GM19238 (cell line): ENCODE results near the gene NCOA7.
"Not testable (repeated sequence)": the region's sequence is repeated elsewhere in the genome, so short reads cannot be mapped to it uniquely, and the experiment has no call there.

Source experiments
- DNase-seq: peaks from one replicate; pipeline ENCODE4 v3.0.0; 2011; ENCODE audit warnings: low spot score; ENCODE audit not compliant: insufficient read length

NCOA7 gene

DNA sequence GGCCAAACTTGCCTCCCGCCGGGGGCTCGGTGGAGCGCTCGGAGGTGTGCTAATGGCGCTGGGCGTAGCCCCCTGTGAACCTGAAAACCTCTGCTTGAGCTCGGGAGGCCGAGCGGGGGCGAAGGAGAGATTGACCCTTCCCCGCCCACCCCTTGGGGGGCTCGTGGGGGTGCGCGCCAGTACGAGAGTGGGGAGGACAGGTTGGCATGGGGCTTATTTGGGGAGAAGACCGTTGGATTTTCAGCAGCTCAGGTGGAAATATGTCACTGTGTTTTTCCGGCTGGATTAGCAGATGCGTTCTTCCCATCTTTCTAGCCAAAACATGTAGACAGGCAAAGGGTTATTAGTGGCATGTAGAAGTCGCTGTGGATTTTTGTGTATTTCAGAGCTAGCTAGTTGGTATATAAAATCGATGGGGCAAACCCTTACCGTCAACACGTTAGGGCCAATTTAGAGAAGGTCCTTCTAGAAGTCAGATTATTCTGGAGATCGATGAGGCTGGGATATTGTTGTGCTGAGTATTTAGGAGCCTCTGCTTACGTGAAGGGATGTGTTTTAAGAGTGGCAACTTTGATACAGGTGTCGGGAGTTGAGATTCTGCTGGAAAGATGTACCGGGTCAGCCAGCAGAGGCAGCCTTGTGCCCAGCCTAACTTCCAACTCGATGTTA is 525 bp downstream of the NCOA7 start:
- DNase-seq, result peak; percentile 35

DNA sequence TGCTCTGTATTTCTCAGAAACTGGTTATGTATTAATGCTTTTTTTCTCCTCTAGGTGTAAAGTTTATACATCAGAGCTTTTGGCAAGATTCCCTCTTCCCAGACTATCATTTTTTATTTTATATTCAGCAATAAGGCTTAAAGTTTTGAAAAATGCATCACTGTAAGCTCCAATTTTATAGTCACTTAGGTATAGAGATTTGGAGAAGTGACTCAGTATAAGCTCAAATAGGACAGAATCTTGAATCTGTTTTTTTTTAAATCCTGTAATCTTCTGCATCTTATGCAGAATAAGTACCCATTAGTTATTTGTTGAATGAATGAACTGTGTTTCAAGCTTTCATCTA is 1.0 kb downstream of the NCOA7 start:
- DNase-seq, result no peak

DNA sequence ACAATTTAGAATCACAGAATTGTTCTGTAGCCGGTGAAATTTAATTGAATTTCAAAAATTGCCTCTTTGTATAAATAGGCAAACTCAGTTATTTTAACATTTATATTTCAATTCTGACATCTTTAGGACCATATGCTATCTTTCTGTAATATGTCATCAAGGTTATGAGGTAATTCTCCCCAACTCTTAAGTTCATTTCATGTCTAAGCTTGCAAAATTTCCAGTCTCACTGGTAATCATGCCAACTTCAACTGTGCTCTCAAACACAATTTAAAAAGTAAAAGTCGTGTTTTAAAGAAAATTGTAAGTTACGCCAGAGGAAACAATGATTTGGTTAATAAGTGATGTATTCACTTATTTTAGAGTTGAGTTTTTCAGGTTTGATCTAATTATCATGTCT is 1.4 kb downstream of the NCOA7 start:
- no peak for DNase-seq

DNA sequence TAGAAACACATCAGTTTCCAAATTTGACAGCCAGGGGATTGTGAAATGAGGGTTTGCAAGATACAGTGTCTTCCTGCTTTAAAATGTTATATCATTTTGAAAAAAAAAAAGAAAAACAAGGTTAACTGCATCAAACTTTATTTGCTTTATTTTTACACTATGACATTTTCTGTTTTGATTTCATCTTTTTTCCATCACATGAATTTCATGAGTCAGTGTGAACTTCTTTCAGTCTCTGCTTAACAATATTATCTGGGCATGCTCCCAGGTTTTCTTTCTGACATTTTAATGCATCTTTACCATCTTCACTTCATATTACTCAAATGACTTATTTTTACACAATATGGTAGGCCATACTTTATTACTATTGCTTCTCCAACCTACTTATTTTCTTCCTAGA is 1.9 kb downstream of the NCOA7 start:
- no peak for DNase-seq

DNA sequence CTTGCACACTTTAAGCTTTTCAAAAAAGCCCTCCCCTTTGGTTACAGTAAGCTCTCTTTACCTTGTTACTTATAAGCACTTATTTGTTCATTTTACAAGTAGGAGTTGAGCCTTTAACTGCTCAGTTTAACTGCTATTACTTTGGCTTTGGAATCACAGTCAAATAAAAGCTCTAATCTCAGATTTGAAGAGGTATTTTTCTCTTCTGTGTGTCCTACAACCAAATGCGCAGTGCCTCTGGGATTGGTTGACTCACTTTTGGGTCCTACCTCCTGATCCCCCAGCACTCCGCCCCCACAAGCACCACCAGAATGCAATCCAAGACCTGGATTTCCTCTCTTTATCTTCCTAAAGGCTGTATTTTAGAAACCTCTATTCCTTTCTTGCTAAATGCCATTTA is 2.5 kb downstream of the NCOA7 start:
- DNase-seq, result no peak

DNA sequence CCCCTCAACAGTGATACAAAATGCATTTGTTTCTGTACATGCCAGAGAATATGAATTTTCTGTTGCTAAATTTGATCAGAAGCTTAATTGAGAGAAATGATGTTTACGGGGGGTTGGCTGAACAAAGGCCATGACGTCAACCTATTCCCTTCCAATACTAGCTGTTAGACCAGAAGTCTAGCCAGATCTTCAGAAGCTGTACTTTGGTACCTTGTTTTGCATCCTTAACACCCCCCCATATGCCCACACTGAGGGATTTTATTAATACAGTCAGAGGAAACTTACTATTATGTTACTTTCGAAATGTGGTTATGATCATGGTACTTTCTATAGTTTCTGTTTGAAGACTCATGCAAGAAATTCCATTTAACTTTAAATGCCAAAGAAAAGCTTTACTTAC is 3.1 kb downstream of the NCOA7 start:
- DNase-seq, result no peak

DNA sequence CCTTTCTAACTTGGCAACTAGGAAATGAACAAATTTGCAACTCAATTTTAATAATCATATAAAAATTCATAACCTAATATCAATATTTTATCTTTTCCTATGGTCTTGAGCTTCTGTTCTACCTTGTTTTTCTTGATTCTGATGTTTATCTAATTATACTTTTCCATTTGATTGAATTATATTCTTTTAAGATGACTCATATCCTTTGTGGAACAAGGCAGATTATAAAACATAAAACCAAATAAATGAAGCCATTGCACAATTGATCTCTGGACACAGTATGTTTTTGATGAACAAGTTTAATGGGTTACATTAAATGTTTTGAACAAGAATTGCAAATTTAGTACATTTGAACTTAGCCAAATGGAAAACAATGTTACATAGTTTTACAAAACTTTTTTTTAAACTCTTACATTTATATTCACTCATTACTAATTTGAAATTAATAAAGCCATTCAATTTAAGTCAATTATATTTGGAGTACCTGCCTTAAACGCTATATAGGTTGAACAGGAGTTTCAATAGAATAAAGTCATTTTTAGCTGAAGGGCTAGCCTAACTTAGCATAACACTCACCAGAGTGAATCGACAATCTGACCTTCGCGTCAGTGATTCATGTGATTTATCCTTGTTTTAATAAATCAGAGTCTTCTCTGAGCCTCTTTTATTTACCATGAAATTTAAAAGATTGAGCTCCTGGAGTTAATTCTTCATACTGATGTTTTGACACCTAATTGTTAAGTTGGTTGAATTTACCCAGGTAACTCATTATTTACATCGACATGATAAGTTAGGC is 3.8 kb downstream of the NCOA7 start:
- DNase-seq, result no peak

DNA sequence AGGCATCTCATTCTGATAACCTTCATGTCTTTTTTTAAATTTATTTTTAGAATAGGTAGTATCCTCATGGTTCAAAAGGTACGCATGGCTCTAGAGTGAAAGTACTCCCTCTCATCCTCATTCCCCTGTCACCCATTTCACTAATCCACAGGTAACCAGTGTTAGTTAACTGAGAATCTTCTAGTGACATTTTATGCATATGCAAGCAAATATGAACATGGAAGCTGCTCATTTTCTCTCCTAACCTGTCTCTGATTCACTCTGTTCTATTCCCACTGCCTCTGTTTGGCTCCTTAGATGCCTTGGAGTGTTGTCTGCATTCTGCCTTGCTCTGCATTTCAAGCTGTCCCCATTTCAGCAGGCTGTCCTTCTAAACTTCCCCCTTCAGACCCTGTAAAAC is 4.5 kb downstream of the NCOA7 start:
- DNase-seq, result no peak

DNA sequence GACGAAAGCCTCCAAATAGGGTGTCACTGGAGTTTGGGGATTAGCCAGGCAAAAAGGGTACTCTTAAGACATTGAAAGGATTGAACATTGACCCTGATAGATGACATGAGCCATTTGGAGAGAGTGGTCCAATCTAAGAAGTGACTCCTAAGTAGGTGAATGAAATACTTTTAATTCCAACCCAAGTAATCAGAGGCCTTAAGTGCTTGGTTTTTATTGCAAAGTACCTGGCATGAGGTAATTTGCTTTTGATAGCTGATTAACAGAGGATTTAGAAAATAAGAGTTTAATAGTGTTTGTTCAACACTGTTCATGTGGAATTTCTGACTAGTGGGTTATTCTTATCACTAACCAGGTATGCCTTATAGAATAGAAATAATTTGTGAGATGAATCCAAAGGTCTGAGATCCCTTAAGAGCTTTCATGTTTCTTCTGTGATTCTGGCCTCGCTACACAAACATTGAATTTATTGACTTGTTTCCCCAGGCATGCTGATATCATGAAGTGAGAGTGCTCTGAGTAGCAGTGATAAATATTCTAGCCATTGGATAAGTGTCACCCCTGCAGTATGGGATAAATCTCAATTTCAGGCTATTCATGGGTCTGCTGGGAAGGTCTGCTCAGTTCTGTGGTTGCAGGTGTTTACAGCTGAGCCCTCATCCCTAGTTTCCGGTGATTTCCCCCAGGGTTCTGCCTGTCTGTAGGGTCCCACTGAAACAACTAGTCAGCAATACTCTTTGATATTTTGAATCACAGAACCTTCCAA is 6.5 kb downstream of the NCOA7 start:
- DNase-seq, result no peak

DNA sequence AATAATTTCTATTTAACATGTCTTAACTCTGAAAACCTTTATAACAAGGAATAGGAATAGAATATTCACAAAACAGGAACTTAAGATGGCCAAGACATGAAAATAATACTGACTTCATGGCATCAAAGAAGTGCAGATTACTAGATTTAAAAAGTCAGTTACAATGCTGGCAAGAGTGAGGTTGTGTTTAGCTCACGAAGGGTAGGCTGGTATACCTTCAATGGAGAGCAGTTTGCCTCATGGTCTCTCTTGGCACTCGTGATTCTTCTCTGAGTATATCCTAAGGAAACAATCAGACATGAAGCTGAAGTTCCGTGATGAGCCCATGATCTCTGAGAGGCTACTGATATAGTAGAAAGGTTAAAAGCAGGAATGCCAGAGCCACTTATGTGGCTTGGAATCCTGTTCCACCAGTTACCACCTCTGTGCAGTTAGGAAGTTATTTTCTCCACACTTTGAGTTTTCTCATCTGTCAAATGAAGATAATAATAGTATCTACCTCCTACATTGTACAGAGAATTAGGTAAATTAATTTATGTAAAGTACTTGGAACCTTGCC is 7.2 kb downstream of the NCOA7 start:
- no peak for DNase-seq

DNA sequence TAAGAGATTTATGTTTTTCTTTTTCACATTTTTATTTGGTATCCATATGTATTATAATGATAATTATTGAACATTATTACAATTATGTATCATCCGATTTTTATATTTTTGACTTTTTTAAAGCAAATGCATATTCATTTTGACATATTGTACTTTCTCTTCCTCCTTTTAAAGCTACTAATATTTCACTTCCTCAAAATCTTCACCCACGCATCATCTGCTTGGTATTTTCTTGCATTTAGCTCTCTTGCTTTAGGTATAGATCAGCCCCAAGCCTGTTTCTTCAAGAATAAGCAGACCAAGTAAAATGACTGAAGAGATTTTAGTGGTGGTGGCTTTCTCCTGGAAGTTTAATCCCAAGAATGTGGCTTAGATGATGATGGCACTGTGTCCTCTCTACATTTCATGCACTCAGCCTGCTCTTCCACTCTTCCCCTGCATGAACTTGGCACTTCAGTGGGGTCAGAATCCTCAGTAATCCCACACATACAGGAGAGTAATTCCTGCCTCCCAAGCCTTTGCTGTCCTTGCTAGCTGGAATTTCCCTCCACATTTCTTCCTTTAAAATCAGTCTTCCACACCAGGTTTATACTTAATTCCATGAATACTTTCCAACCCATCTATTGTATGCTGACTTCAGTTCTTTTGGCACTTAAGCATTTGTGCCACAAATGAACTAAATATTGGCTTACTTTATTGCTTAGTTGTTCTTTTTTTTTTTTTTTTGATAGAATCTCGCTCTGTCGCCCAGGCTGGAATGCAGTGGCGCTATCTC is 8.2 kb downstream of the NCOA7 start:
- no peak for DNase-seq

DNA sequence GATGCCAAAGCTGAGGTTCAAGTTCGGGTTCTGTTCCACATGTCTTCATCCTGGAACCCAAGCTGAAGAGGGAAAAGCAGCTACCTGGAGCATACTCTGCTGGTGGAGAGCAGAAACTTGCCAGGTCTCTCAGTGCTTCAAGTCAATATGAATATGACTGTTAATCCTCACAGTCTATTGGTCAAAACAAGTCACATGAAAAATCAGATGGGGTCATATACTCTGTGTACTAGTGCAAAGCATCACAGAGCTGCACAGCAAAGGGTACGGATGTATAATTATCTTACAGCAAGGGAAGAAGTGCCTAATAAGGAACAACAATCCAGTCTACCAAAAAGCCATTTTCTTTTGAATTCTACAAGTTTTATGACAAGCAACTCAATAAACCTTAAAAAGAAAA is 11.6 kb downstream of the NCOA7 start:
- DNase-seq, result no peak

DNA sequence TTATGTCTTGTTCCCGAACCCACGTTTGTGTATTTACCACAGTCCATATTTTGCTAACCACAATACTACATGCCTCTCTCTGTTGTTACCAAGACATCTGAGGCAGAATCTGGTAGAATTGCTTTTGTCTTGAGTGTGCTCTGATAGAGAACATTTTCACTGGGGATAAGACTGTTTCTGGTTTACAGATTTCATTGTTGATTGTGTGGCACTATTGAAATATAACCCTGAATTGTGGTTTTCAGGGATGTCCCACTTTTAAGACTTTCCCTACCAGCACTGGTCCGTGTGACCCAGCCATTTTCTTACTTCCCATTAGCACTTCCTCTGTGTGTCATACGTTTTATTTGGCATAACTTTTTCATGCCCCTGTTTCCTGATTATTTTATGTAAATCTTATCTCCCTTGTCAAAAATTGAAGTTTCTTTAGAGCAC is 12.2 kb downstream of the NCOA7 start:
- no peak for DNase-seq

DNA sequence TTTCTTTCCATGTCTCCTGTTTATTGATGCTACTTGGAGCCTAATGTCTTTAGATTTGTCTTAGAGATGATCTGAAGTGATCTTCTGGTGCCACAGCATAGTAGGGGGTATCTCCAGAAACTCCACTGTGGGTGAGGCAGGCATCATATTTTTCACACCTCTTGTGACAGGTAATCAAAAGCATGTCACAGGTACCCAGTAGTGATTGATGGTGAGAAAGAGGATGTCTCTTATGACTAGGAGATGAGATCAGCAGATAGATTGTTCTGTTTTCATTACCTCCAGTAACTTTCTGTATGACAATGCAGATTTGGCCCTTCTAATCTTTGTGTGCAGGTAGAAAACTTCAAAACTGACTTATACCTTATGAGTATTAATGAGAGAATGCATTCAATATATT is 13.5 kb downstream of the NCOA7 start:
- DNase-seq, result no peak

DNA sequence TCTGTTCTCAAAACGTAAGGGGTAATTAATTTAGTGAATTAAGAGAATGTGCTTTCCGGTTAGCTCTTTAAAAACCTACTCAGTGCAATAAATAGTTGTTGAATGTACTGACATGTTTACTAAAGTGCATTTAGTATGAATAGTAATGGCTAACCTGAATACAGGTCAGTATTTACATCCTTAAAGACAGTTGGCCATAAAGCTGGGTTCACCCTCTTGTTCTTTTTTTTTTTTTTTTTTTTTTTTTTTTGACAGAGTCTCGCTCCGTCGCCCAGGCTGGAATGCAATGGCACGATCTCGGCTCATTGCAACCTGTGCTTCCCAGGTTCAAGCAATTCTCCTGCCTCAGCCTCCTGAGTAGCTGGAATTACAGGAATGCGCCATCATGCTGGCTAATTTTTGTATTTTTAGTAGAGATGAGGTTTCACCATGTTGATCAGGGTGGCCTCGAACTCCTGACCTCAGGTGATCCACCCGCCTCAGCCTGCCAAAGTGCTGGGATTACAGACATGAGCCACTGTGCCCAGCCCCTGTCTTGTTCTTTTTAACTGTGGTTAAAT is 14.2 kb downstream of the NCOA7 start:
- DNase-seq, result not testable (repeated sequence)

DNA sequence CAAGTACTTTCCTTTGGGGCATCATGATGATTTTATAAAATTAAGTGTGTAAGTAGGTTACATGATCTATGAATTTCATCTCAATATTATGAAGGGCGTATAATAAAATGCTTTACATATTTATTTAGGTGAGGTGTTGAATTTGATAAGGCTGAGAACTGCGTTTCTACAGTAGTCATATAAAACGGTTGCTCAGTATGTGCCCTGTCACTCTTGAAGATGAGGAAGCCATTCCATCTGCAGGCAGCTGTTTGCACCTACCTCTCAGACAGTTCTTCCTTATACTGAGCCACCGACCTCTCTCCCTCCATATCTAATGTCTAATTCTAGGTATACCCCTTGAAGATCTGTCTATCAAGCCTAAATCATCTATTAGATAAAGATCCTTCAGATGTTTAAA is 16.1 kb downstream of the NCOA7 start:
- no peak for DNase-seq

DNA sequence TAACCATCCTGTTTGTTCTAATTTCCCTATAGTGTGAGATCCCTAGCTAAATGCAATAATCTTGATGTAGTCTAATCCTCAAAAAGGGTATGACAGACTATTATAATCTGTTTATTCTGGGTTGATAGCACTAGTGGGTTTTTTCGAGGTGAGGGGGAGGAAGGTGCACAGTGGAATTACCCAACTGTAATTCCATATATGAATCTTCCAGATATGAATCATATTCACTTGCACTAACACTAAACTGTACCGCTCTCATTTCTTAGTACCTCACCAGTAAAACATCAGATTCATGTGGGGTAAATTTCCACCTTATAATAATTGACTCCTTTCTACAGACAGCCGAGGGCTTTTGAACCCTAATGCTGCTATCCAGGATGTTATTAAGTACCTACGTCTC is 16.5 kb downstream of the NCOA7 start:
- no peak for DNase-seq

DNA sequence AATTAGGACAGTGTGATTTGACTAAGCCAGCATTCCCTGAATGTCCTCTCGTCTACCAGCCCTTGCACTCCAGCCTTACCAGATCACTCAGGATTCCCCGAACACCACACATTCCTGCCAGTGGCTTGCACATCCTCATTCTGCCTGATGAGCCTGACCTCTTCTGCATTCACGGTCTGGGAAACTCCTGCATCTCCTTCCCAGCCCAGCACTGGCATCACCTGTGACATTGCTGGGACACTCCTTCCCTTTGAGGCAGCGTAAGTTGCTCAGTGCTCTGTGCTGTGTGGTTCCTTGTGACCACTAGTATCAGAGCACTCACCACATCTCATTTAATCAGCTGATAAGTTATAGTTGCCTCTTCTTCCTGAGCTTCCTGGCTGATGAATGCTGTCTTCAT is 17.3 kb downstream of the NCOA7 start:
- DNase-seq, result no peak

DNA sequence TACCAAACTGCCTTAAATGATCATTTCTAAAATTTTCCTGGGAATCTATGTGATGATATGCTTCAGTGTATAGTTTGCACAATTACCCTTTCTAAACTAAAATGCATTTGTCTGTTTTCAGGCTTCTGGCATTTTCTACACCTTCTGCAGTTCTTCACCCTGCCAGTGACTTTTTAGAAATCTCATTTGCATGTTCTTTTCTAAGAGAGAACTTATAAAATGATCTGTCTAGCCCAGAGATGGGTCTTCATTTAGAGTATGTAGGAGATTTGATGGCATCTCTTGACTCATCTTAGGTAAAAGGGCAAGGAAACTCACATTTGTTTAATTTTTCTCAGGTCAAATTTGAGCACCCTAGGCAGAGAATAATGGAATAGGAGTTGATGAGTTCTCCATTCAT is 17.8 kb downstream of the NCOA7 start:
- DNase-seq, result no peak

DNA sequence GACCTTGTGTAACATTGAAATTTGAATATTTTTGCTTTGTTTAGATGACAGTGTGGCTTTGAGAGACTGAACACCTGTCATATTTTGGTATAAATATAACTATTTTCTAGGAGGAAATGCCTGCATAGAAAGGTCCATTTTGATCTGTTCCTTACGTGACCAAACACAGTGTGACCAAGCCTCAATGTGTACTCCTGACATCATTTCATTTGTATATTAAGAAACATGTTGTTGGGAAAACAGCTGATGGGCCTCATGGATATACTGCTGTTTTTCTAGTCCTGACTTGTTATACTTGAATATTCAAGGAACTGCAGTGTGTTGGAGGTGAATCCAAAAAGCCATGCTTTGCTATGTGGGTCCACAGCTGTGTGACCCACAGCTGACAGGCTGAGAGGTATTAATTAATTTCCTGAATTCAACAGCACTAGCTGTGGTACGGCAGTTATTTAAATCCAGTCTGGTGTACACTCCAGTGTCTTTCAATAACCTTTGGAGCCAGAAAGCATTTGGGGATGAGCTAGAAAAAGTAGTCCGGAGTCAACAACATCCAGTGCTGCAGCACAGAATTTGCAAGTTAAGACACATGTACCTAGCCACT is 18.9 kb downstream of the NCOA7 start:
- DNase-seq, result no peak

DNA sequence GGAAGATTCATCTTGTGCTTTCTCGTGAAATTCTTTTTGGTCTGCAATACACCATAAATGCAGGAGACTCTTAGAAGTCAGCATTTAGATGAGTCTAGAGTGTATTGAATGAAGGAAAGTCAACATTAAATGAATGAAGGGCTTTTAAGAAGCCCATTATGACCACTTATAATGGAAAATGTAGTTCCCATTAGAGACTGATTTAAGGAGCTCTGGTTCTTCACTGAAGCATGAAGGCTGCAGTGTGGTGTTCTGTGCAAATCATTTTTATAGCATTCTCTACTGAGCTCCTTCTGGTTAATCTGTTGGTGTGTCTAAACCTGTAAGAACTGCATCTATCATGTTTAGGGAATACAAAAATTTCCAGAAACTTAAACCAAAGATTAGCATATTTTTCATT is 19.7 kb downstream of the NCOA7 start:
- no peak for DNase-seq
